NCI-H146 (cell line): ENCODE results near the gene PMF1.

Source experiments
- DNase-seq: peaks from one replicate; lab custom pipeline; 2025; lab: John Stamatoyannopoulos, UW

The PMF1 gene

DNA sequence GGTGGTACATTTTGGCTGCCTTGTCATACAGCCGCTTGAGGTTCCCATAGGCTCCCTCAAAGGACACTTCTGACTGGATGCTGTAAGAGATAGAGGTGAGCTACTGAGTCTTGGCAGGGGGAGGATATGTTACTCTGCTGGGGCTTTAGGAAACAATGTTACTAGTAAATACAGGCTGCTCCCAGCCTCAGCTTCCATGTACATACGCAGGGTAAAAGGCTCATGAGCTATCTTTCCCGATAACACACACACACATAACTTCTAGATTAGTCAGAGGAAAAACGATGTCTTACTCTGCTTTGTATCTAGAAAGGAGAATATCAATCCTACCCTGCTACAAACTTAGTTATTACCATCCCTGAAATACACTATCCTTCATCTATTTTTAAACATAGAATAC, 55.5 kb downstream of the PMF1 start:
- no peak for DNase-seq

DNA sequence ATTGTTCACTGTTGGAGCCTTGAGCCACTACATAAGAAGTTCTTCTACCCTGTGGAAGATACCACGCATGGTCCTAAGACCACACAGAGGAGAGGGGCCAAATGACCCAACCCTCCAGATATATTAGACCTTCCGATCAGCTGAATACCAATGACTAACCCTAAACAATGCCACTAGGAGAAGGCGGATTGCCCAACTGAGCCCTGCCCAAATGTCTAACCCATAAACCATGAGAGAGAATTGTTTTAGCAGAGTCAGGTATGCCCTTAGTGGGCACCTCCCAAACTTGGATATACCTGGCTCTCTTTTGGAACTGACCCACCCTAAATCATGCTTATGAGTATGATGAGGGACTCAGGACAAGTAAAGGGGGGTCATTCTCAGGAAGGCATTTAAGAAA, 57.5 kb downstream of the PMF1 start:
- no peak for DNase-seq

DNA sequence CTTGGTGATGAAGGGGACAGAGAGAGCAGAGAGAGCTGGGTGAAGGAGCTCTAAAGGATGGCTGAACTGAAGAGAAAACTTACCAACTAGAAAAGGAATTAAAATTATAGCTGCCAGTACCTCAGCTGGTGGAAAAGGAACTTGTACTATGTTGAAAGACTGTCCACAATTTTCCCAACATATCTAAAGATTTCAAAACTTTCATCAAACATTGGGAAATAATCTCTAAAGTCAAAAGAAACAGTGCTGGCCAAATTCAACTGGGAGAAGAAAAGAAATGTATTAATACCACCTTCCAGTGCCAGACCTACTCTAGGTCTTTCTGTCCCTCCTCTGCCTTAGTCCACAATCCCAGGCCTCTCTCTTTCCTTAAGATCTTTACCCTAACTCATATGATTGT, 63.7 kb downstream of the PMF1 start:
- no peak for DNase-seq

DNA sequence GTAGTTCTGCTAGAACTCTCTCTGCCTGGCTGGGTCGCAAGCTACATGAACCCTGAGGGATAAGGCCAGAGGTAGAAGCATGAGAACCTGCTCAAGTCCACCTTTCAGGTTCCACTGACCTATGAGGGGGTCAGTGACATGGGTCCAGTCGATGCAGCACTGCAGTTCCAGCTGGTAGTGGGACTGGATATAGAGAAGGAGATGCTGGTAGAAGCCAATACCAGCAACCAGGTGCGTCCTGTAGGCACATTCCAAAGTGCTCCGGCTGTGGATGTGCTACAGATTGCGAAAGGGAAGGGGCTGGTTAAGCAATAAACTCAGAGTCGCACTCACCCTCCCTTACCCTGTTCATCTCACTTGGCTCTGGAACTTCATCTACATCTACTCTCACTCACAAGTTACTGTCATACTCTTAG, 64.2 kb downstream of the PMF1 start:
- DNase-seq = no peak

DNA sequence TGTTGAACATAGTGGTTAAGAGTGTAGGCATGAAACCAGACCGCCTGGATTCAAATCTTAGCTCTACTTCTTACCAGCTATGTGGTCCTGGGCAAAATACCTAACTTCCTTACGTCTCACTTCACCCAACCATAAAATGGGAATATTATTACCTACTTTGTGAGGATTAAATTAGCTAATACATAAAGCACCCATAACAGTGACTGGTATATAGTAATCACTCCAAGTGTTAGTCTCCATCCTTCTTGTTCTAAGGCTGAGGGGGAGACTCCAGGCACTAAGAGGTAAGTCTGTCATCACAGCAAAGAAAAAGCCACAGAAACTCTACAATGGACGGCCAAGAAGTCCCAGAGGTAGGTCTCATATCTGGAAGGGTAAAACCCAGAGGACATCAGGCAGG, 67.0 kb downstream of the PMF1 start:
- DNase-seq = no peak

DNA sequence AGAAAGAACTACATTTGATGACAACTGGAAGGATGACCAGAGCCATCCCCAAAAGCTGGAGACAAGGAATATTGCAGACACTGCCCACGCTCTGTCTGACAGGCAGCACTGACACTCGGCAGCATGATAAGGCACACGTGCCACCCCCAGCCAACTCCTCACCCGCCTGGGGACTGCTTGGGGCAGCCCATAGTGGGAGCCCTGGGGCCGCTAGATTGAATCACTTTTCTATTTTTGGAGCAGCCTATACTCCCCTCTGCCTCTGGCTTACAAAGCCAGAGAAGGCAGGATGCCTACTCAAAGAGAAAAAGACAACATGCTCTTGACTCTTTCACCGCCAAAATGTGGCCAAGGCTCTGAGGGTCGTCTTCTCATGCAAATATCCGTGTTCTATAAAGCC, 68.5 kb downstream of the PMF1 start:
- DNase-seq = no peak

DNA sequence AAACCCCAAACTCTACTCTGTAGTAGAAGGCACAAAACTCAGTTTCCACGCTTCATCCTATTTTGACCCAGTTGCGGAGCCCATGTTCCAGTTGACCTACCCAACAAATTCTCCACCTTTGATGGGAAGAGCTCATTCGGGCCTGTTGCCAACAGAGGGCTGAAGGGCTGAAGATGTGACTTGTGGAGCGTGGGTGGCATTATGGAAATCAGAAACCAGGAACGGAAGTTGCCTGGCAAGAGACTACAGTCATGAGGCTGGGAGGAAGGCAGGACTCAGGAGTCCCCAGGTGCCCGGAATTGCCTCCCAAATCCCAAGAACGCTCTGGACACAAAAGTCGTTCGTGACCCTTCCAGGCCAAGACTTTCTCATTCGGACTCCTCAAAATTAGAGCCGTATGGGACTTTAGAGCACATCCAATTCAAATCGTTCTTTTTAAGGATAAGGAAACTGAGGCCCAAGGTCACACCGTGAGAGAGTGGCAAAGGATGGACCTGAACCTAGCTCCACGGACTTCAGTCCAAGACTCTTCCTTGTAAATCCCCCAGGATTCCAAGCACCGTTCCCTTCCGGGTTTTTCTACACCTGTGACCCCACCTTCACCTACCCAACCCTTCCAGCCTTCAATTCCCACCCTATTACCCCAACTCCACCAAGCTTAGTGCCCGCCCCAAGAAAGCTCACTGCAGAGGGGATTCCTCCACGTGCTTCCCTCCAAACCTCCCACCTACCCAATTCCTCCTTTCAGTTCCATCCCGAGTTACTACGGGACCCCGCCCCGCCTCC, 69.1 kb downstream of the PMF1 start:
- peak; percentile 71 for DNase-seq

DNA sequence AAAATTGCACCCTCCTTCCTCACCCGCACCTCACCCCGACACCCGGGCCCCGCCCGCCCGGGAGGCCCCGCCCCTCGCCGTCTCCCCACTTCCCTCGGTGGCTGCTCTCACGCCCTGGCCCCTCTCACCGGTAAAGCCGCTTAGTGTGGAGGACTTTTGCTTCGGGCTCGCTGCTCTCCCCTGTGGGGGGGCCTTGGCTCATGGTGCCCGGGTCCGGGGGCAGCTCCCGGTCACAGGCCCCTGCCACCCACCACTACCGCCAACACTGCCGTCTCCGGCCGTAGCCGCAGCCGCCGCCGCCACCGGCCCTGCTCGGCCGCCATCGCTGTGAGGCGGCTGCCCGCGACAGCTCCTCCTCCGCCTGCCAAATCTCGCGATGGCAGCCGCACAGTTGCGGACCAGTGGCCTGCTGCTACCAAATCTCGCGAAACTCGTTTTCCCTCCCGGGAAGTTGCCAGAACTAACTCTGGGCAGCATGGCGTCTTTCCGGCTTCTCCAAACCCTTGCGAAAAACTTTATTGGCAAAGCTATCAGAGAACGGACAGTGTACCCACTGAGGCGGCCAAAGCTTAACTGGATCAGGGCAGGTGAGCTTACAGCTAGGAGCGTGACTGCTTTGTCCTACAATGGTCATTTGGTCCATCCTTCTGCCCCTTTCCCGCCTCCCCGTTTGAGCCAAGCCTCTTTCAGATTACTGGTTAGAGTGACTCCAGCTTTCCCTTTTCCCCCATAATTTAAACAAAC, 69.8 kb downstream of the PMF1 start, which contains the start of gene SMG5:
SMG5 (minus strand) TSS at position 347 of the 744 bp plus-strand sequence; CDS start at position 202, 145 bp downstream.
- DNase-seq = peak; percentile 98

DNA sequence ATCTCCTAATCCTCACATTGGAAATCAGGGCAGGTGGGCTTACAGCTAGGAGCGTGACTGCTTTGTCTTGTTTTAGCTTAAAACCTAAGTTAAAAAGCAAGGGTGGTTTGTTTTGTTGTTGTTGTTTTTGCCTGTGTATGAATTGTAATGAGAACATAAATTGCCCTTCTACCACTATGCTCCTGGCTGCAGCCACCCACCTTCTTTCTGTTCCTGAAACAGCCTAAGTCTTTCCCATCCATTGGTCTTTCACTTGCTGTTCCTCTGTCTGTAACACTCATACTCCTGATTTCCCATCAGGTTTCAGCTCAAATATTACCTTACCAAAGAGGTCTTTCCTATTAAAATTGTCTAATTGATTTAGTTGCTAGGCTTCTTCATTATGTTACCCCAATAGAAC, 70.7 kb downstream of the PMF1 start:
- no peak for DNase-seq

DNA sequence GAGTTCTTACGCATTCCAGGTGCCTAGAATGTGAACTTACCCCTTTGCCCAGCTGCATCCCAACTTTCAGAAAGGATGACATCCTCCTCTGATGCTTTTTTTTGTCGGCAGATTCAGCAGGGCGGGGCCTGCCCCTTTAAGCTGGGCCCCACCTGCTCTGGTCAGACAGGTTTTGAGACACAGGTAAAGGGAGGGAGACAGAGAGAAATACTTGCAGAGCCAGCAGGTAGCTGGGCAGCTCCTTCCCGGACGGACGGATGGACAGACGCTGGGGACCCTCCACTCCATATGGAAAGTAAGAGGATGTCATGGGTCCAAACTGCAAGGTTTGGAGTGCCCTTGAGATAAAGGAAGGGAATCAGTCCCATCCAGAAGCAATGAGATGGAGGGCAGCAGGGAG, 71.3 kb downstream of the PMF1 start, which contains the start of gene TMEM79:
TMEM79 (plus strand) TSS at position 214 of the 400 bp plus-strand sequence. CDS start 902 bp downstream, outside the sequence.
- peak; percentile 29 for DNase-seq

DNA sequence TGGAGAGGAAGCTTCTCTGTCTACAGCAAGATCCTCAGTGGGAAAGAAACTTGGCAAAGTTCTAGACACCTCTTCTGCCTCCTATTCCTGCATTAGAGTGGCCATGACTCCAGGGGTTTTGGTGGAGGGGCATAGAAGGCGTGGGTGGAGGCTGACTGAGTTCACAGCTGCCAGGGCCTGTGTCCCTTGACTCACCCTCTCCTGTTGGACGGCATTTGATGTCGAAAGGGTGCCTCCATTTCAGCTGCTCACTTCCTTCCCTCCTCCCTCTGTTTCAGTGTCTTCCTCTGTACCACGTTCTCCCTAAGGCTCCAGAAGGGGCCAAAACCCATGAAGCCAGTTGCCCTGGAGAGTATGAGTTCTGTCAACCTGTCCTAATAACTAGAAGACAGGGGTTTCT, 72.0 kb downstream of the PMF1 start:
- DNase-seq = no peak

DNA sequence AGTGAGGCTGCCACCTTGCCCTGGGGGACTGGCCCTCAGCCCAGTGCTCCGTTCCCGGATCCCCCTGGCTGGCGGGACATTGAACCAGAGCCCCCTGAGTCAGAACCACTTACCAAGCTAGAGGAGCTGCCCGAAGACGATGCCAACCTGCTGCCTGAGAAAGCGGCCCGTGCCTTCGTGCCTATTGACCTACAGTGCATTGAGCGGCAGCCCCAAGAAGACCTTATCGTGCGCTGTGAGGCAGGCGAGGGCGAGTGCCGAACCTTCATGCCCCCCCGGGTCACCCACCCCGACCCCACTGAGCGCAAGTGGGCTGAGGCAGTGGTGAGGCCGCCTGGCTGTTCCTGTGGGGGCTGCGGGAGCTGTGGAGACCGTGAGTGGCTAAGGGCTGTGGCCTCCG, 72.6 kb downstream of the PMF1 start:
- DNase-seq = no peak

DNA sequence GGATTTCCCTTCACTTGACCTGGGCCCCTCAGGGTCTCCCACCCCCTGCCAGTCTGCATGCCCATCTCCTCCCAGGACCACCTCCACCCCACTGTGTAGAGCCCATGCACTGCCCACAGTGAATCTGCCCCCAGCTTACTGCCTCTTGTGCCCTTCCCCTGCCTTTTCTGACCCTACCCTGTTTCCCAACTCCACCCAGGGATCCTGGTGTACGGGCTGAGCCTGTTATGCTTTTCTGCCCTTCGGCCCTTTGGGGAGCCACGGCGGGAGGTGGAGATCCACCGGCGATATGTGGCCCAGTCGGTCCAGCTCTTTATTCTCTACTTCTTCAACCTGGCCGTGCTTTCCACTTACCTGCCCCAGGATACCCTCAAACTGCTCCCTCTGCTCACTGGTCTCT, 73.3 kb downstream of the PMF1 start:
- no peak for DNase-seq
